HG02610 (cell line): ENCODE measurements around the gene MKI67.
"Not testable (repeated sequence)": the region's sequence is repeated elsewhere in the genome, so short reads cannot be mapped to it uniquely, and the experiment has no call there.

Experiments
- ATAC-seq: cut with Tn5 transposase; IDR thresholded peaks from one replicate; pipeline ENCODE4 v1.9.1; 2021; ENCODE audit warnings: mild to moderate bottlenecking, moderate library complexity; ENCODE audit not compliant: unreplicated experiment

The MKI67 gene

GRCh38 chr10:128113026-128113425 is 13.2 kb downstream of the MKI67 start:
- ATAC-seq = no peak

- no peak for ATAC-seq
These were observed 14.5 kb downstream of the MKI67 start for GRCh38 chr10:128111696-128112095.

- ATAC-seq = no peak
These were observed 15.9 kb downstream of the MKI67 start for GRCh38 chr10:128110339-128110738.

- no peak for ATAC-seq
These were observed 16.5 kb downstream of the MKI67 start for GRCh38 chr10:128109707-128110106.

GRCh38 chr10:128105383-128105782 is 20.8 kb downstream of the MKI67 start:
- no peak for ATAC-seq

GRCh38 chr10:128103229-128103714 is 23.0 kb downstream of the MKI67 start:
- no peak for ATAC-seq

- no peak for ATAC-seq
These were observed 23.6 kb downstream of the MKI67 start for GRCh38 chr10:128102480-128103228.

GRCh38 chr10:128101901-128102300 is 24.3 kb downstream of the MKI67 start:
- ATAC-seq = no peak

- no peak for ATAC-seq
These were observed 26.3 kb downstream of the MKI67 start for GRCh38 chr10:128099901-128100300.

- no peak for ATAC-seq
These were observed 27.6 kb downstream of the MKI67 start for GRCh38 chr10:128098631-128099030.

GRCh38 chr10:128097783-128098182 is 28.4 kb downstream of the MKI67 start:
- no peak for ATAC-seq

- no peak for ATAC-seq
These were observed 29.6 kb downstream of the MKI67 start for GRCh38 chr10:128096486-128097199.

- ATAC-seq = no peak
These were observed 30.3 kb downstream of the MKI67 start for GRCh38 chr10:128095753-128096469.

GRCh38 chr10:128095027-128095752 is 31.0 kb downstream of the MKI67 start:
- no peak for ATAC-seq

- not testable (repeated sequence) for ATAC-seq
These were observed 31.6 kb downstream of the MKI67 start for GRCh38 chr10:128094596-128094995.

GRCh38 chr10:128092454-128092853 is 33.8 kb downstream of the MKI67 start:
- no peak for ATAC-seq

- no peak for ATAC-seq
These were observed 34.5 kb downstream of the MKI67 start for GRCh38 chr10:128091636-128092210.

- no peak for ATAC-seq
These were observed 38.1 kb downstream of the MKI67 start for GRCh38 chr10:128087884-128088709.

GRCh38 chr10:128087146-128087883 is 38.9 kb downstream of the MKI67 start:
- ATAC-seq = no peak
